ENCODE data around the gene ANXA1.

The ANXA1 gene

GRCh38 chr9:73176450-73176875, 24.8 kb downstream of the ANXA1 start:
- no peaks in the 10 kb centered on the region for H3K36me3 ChIP-seq
- no peak for TF ChIP-seq CTCF (IDR thresholded peaks at IDR 0.05; ENCODE audit: low read depth, low read length)
- H3K4me3 ChIP-seq (ENCODE audit: low read depth, low read length) = no peak overlapping the region
- no peak for DNase-seq
- H3K27me3 ChIP-seq = no peaks in the 10 kb centered on the region
- no peaks in the 10 kb centered on the region for H3K4me1 ChIP-seq
- H3K9me3 ChIP-seq = no peaks in the 10 kb centered on the region

GRCh38 chr9:73178044-73178443, 26.4 kb downstream of the ANXA1 start:
- Histone ChIP-seq H3K4me1 (no peaks in the 10 kb centered on the region), H3K9me3 (no peaks in the 10 kb centered on the region), H3K4me3 (ENCODE audit: low read depth, low read length) (no peak overlapping the region), H3K36me3 (no peaks in the 10 kb centered on the region), H3K27me3 (no peaks in the 10 kb centered on the region)
- DNase-seq = no peak
- no peak for TF ChIP-seq CTCF (IDR thresholded peaks at IDR 0.05; ENCODE audit: low read depth, low read length)

- DNase-seq = no peak
- Histone ChIP-seq H3K36me3 (no peaks in the 10 kb centered on the region), H3K9me3 (no peaks in the 10 kb centered on the region), H3K27me3 (no peaks in the 10 kb centered on the region), H3K4me3 (ENCODE audit: low read depth, low read length) (no peak overlapping the region), H3K4me1 (no peaks in the 10 kb centered on the region)
- no peak for TF ChIP-seq CTCF (IDR thresholded peaks at IDR 0.05; ENCODE audit: low read depth, low read length)
Measured at GRCh38 chr9:73179589-73179988, 27.9 kb downstream of the ANXA1 start.

- Histone ChIP-seq H3K27me3 (no peaks in the 10 kb centered on the region), H3K4me1 (no peaks in the 10 kb centered on the region), H3K36me3 (no peaks in the 10 kb centered on the region), H3K4me3 (ENCODE audit: low read depth, low read length) (no peak overlapping the region), H3K9me3 (no peaks in the 10 kb centered on the region)
- TF ChIP-seq CTCF (IDR thresholded peaks at IDR 0.05; ENCODE audit: low read depth, low read length) = no peak
- DNase-seq = no peak
Measured at GRCh38 chr9:73180403-73180802, 28.7 kb downstream of the ANXA1 start.

DNA sequence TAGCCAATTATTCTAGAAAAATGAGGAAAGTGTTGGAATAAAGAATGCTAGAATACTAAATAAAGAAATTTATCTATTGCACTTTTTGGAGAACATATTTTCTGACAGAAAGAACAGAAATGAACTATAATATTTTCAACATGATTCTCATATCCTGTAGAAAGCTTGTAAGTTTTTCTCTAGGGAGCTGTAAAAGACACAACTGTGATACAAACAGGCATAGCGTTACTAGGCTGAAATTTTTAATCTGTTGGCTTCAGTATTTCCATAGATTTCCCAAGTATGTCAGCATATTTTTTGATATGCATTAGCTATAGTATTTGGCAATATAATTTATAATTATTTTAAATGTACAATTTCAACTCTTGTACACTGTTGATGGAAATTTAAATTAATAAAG, 31.3 kb downstream of the ANXA1 start:
- no peaks in the 10 kb centered on the region for H3K36me3 ChIP-seq
- DNase-seq = no peak
- no peaks in the 10 kb centered on the region for H3K9me3 ChIP-seq
- H3K4me1 ChIP-seq = no peaks in the 10 kb centered on the region
- no peak for TF ChIP-seq CTCF (IDR thresholded peaks at IDR 0.05; ENCODE audit: low read depth, low read length)
- no peak overlapping the region for H3K4me3 ChIP-seq (ENCODE audit: low read depth, low read length)
- no peaks in the 10 kb centered on the region for H3K27me3 ChIP-seq

DNA sequence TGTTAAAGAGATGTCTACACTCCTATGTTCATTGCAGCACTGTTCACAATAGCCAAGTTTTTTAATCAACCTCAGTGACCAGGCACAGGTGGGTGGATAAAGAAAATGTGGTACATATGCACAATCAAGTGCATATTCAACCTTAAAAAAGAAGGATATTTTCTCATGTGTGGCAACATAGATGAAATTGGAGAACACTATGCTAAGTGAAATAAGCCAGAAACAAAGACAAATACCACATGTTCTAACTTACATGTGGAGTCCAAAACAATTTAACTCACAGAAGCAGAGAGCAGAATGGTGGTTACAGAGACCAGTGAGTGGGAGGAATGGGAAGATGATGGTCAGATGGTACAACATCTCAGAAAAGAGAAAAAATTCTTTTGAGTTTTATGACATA, 31.8 kb downstream of the ANXA1 start:
- TF ChIP-seq CTCF (IDR thresholded peaks at IDR 0.05; ENCODE audit: low read depth, low read length) = no peak
- H3K4me1 ChIP-seq = no peaks in the 10 kb centered on the region
- no peaks in the 10 kb centered on the region for H3K9me3 ChIP-seq
- H3K4me3 ChIP-seq (ENCODE audit: low read depth, low read length) = no peak overlapping the region
- no peaks in the 10 kb centered on the region for H3K27me3 ChIP-seq
- no peaks in the 10 kb centered on the region for H3K36me3 ChIP-seq
- no peak for DNase-seq

All from BE2C (cell line).